ENCODE measurements around the gene ZFP36.

Gene ZFP36

GRCh38 chr19:39428283-39429112, 21.9 kb downstream of the ZFP36 start:
- H3K9ac ChIP-seq (ENCODE audit: low read length), result no peak overlapping the region
- H3K27me3 ChIP-seq (ENCODE audit: control insufficient read depth in 1 of 2, insufficient read depth in 2 of 2, low read length in 2 of 2), result no peaks in the 10 kb centered on the region
- peaks cover 16% of the 10 kb centered on the region for H3K36me3 ChIP-seq (ENCODE audit: insufficient read depth, low read length)
- peak overlapping the region; percentile 14 to 20 for H3K4me3 ChIP-seq (ENCODE audit: low read depth in 1 of 2, low read length in 2 of 2)
- H3K27ac ChIP-seq (ENCODE audit: low read depth, low read length), result peak overlapping the region; percentile 93
- H3K9me3 ChIP-seq (ENCODE audit: low read length), result no peaks in the 10 kb centered on the region
- peaks cover 15% of the 10 kb centered on the region for H3K4me1 ChIP-seq (ENCODE audit: insufficient read depth, low read length)

- Histone ChIP-seq H3K27ac (ENCODE audit: low read depth, low read length) (peak overlapping the region; percentile 42), H3K27me3 (ENCODE audit: control insufficient read depth in 1 of 2, insufficient read depth in 2 of 2, low read length in 2 of 2) (no peaks in the 10 kb centered on the region), H3K4me1 (ENCODE audit: insufficient read depth, low read length) (peaks cover 33% of the 10 kb centered on the region), H3K36me3 (ENCODE audit: insufficient read depth, low read length) (peaks cover 28% of the 10 kb centered on the region), H3K4me3 (ENCODE audit: low read depth in 1 of 2, low read length in 2 of 2) (no peak overlapping the region), H3K9ac (ENCODE audit: low read length) (no peak overlapping the region), H3K9me3 (ENCODE audit: low read length) (no peaks in the 10 kb centered on the region)
Observed at GRCh38 chr19:39430675-39431593, 24.3 kb downstream of the ZFP36 start.

GRCh38 chr19:39432677-39433025, 26.0 kb downstream of the ZFP36 start:
- Histone ChIP-seq H3K9ac (ENCODE audit: low read length) (no peak overlapping the region), H3K4me3 (ENCODE audit: low read depth in 1 of 2, low read length in 2 of 2) (no peak overlapping the region), H3K9me3 (ENCODE audit: low read length) (no peaks in the 10 kb centered on the region), H3K36me3 (ENCODE audit: insufficient read depth, low read length) (peaks cover 28% of the 10 kb centered on the region), H3K27me3 (ENCODE audit: control insufficient read depth in 1 of 2, insufficient read depth in 2 of 2, low read length in 2 of 2) (no peaks in the 10 kb centered on the region), H3K4me1 (ENCODE audit: insufficient read depth, low read length) (peaks cover 41% of the 10 kb centered on the region), H3K27ac (ENCODE audit: low read depth, low read length) (no peak overlapping the region)

- peak overlapping the region; percentile 32 for H3K9ac ChIP-seq (ENCODE audit: low read length)
- no peaks in the 10 kb centered on the region for H3K27me3 ChIP-seq (ENCODE audit: control insufficient read depth in 1 of 2, insufficient read depth in 2 of 2, low read length in 2 of 2)
- peaks cover 28% of the 10 kb centered on the region for H3K36me3 ChIP-seq (ENCODE audit: insufficient read depth, low read length)
- no peak overlapping the region for H3K27ac ChIP-seq (ENCODE audit: low read depth, low read length)
- H3K4me1 ChIP-seq (ENCODE audit: insufficient read depth, low read length), result peaks cover 34% of the 10 kb centered on the region
- H3K4me3 ChIP-seq (ENCODE audit: low read depth in 1 of 2, low read length in 2 of 2), result no peak overlapping the region
- no peaks in the 10 kb centered on the region for H3K9me3 ChIP-seq (ENCODE audit: low read length)
Observed at GRCh38 chr19:39433480-39434079, 26.9 kb downstream of the ZFP36 start.

- H3K27me3 ChIP-seq (ENCODE audit: control insufficient read depth in 1 of 2, insufficient read depth in 2 of 2, low read length in 2 of 2), result no peaks in the 10 kb centered on the region
- peak overlapping the region; percentile 32 for H3K9ac ChIP-seq (ENCODE audit: low read length)
- H3K27ac ChIP-seq (ENCODE audit: low read depth, low read length), result no peak overlapping the region
Observed at GRCh38 chr19:39434123-39435076, 27.8 kb downstream of the ZFP36 start.

GRCh38 chr19:39435499-39436349, 29.1 kb downstream of the ZFP36 start, which contains the start of gene RPS16:
Gene RPS16 (minus strand): TSS chr19:39435949. CDS start chr19:39435895, 54 bp downstream.
- Histone ChIP-seq H3K9me3 (ENCODE audit: low read length) (no peaks in the 10 kb centered on the region), H3K36me3 (ENCODE audit: insufficient read depth, low read length) (peaks cover 28% of the 10 kb centered on the region), H3K27me3 (ENCODE audit: control insufficient read depth in 1 of 2, insufficient read depth in 2 of 2, low read length in 2 of 2) (no peaks in the 10 kb centered on the region), H3K9ac (ENCODE audit: low read length) (peak within 1 kb of the TSS; percentile 98), H3K4me1 (ENCODE audit: insufficient read depth, low read length) (peaks cover 27% of the 10 kb centered on the region), H3K27ac (ENCODE audit: low read depth, low read length) (peak within 1 kb of the TSS; percentile 92), H3K4me3 (ENCODE audit: low read depth in 1 of 2, low read length in 2 of 2) (peak within 1 kb of the TSS; percentile 75 to 99)

More at GRCh38 chr19:39434123-39435076, 27.8 kb downstream of the ZFP36 start:
- Histone ChIP-seq H3K36me3 (ENCODE audit: insufficient read depth, low read length) (peaks cover 28% of the 10 kb centered on the region), H3K4me1 (ENCODE audit: insufficient read depth, low read length) (peaks cover 27% of the 10 kb centered on the region), H3K9me3 (ENCODE audit: low read length) (no peaks in the 10 kb centered on the region), H3K4me3 (ENCODE audit: low read depth in 1 of 2, low read length in 2 of 2) (peak overlapping the region in 1 of 2 donors; percentile 99)

GRCh38 chr19:39436350-39436716, 29.7 kb downstream of the ZFP36 start:
- H3K4me3 ChIP-seq (ENCODE audit: low read depth in 1 of 2, low read length in 2 of 2), result peak overlapping the region; percentile 33 to 99
- H3K27ac ChIP-seq (ENCODE audit: low read depth, low read length), result peak overlapping the region; percentile 92
- H3K9me3 ChIP-seq (ENCODE audit: low read length), result no peaks in the 10 kb centered on the region
- H3K4me1 ChIP-seq (ENCODE audit: insufficient read depth, low read length), result peaks cover 27% of the 10 kb centered on the region
- no peaks in the 10 kb centered on the region for H3K27me3 ChIP-seq (ENCODE audit: control insufficient read depth in 1 of 2, insufficient read depth in 2 of 2, low read length in 2 of 2)
- peaks cover 28% of the 10 kb centered on the region for H3K36me3 ChIP-seq (ENCODE audit: insufficient read depth, low read length)
- peak overlapping the region; percentile 90 for H3K9ac ChIP-seq (ENCODE audit: low read length)

GRCh38 chr19:39438270-39438934, 31.8 kb downstream of the ZFP36 start:
- Histone ChIP-seq H3K36me3 (ENCODE audit: insufficient read depth, low read length) (peaks cover 12% of the 10 kb centered on the region), H3K27ac (ENCODE audit: low read depth, low read length) (no peak overlapping the region), H3K4me1 (ENCODE audit: insufficient read depth, low read length) (peaks cover 27% of the 10 kb centered on the region), H3K9ac (ENCODE audit: low read length) (no peak overlapping the region), H3K4me3 (ENCODE audit: low read depth in 1 of 2, low read length in 2 of 2) (no peak overlapping the region), H3K27me3 (ENCODE audit: control insufficient read depth in 1 of 2, insufficient read depth in 2 of 2, low read length in 2 of 2) (no peaks in the 10 kb centered on the region), H3K9me3 (ENCODE audit: low read length) (no peaks in the 10 kb centered on the region)

- H3K4me1 ChIP-seq (ENCODE audit: insufficient read depth, low read length), result peaks cover 31% of the 10 kb centered on the region
Observed at GRCh38 chr19:39444598-39445195, 38.0 kb downstream of the ZFP36 start.

More at GRCh38 chr19:39444598-39445195, 38.0 kb downstream of the ZFP36 start:
- Histone ChIP-seq H3K27me3 (ENCODE audit: control insufficient read depth in 1 of 2, insufficient read depth in 2 of 2, low read length in 2 of 2) (no peaks in the 10 kb centered on the region), H3K9ac (ENCODE audit: low read length) (peak overlapping the region; percentile 99), H3K36me3 (ENCODE audit: insufficient read depth, low read length) (peaks cover 19% of the 10 kb centered on the region), H3K4me3 (ENCODE audit: low read depth in 1 of 2, low read length in 2 of 2) (peak overlapping the region; percentile 80 to 99), H3K9me3 (ENCODE audit: low read length) (no peaks in the 10 kb centered on the region), H3K27ac (ENCODE audit: low read depth, low read length) (peak overlapping the region; percentile 88)
